ENCODE measurements around the gene THAP6.
"Not testable (repeated sequence)": the region's sequence is repeated elsewhere in the genome, so short reads cannot be mapped to it uniquely, and the experiment has no call there.

THAP6 gene

DNA sequence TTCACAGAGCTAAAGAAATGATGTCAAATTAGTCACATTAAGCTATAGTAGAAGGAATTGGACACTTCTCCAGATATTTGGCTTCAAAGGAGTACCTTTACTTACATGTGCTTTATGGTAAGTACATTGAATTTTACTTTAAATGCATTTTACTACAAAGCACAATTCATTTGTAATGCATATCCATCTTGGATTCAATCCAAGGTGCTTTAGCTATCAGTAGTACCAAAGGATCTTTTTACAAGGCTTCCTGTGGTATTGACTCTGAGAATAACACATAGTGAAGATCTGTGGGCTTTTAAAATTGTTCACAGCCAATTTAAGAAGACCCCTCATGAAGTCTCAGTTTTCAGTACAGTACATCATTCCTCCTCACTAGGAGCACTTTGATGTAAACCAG is 13.2 kb downstream of the THAP6 start:
- DNase-seq, result no peak

DNA sequence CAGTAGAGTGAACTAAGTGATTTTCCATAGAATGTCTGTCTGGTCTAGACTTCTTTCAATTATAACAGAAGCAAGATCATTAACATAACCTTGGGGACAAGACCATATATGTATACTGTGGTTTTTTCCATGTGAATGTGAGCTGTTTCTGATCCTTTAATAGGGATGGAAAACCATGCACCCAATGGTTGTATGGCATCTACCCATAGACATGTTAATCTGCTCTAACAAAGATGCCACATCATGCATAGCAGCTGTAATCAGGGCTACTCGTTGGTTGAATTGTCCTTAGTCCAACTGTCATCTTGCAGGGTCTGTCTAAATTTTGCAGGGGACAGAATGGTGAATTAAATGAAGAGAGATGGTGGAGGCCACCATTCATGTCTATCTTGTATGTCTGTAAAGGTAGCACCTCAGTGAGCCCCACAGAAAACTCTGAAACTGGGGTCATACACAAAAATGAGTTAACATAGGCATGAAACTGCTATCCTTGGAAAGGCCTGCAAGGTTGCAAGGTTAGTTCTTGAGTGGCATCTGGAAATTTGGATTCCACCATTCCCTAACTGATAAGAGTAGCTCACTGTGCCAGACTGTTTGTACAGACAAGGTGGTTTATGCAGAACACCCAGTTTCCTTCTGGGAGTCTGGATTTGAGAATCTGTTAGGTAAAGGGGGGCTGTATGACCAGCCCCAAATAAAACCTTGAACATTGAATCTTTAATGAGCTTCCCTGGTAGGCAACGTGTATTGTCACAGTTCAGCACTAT is 16.5 kb downstream of the THAP6 start:
- no peak for DNase-seq

DNA sequence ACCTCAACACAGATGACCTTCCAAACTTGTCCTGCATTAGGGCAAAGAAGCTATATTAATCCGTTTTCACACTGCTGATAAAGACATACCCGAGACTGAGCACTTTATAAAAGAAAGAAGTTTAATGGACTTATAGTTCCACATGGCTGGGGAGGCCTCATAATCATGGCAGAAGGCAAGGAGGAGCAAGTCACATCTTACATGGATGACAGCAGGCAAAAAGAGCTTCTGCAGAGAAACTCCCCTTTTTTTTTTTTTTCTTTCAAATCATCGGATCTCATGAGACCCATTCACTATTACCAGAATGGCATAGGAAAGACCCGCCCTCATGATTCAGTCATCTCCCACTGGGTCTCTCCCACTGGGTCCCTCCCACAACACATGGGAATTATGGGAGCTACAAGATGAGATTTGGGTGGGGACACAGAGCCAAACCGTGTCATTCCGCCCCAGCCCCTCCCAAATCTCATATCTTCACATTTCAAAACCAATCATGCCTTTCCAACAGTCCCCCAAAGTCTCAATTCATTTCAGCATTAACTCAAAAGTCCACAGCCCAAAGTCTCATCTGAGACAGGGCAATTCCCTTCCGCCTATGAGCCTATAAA is 17.4 kb downstream of the THAP6 start:
- not testable (repeated sequence) for DNase-seq

DNA sequence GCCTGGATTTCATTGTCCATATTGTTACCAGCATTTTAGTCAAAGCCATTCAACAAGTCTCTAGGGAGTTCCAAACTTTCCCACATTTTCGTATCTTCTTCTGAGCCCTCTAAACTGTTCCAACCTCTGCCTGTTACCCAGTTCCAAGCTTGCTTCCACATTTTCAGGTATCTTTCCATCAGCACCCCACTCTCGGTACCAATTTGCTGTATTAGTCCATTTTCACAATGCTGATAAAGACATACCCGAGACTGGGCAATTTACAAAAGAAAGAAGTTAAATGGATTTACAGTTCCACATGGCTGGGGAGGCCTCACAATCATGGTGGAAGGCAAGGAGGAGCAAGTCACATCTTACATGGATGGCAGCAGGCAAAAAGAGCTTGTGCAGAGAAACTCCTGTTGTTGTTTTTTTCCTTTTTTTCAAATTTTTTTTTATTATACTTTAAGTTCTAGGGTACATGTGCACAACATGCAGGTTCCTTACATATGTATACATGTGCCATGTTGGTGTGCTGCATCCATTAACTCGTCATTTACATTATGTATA is 19.1 kb downstream of the THAP6 start:
- DNase-seq, result not testable (repeated sequence)

DNA sequence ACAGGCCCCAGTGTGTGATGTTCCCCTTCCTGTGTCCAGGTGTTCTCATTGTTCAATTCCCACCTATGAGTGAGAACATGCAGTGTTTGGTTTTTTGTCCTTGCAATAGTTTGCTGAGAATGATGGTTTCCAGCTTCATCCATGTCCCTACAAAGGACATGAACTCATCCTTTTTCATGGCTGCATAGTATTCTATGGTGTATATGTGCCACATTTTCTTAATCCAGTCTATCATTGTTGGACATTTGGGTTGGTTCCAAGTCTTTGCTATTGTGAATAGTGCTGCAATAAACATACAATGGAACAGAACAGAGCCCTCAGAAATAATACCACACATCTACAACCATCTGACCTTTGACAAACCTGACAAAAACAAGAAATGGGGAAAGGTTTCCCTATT is 19.7 kb downstream of the THAP6 start:
- not testable (repeated sequence) for DNase-seq

DNA sequence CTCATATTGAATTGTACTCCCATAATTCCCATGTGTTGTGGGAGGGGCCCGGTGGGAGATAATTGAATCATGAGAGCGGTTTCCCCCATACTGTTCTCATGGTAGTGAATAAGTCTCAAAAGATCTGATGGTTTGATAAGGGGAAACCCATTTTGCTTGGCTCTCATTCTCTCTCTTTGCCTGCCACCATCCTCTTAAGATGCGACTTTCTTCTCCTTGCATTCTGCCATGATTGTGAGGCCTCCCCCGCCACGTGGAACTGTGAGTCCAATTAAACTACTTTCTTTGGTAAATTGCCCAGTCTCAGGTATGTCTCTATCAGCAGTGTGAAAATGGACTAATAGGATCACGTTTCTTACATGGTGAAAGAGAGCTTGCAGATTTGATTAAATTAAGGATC is 23.0 kb downstream of the THAP6 start:
- DNase-seq, result not testable (repeated sequence)

DNA sequence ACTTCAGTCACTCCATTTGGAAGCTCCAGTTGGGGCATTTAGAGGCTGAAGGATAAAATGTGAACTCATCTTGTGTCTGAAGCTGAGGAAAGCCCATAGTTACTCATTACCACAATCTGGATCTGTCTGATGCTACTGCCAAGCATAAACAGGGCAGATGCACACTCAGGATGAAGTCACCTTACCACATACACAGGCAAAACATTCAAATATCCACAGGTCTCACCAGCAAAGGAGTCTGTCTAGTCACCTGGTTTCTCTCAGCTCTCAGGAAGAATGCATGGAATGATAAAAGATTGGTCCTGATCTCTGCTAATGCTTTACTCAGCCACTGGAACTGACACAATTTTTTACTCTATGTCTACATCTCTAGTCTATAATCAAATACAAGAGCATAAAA is 28.6 kb downstream of the THAP6 start:
- no peak for DNase-seq

DNA sequence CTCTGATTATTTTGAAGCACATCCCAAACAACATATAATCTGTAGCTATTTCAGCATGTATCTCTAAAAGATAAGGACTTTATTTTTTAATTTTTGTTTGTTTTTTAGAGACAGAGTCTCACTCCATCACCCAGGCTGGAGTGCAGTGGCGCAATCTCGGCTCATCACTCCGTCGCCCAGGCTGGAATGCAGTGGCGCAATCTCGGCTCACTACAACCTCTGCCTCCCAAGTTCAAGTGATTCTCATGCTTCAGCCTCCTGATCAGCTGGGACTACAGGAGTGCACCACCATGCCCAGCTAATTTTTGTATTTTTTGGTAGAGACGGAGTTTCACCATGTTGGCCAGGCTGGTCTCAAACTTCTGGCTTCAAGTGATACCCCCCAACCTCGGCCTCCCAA is 29.9 kb downstream of the THAP6 start:
- DNase-seq, result not testable (repeated sequence)

DNA sequence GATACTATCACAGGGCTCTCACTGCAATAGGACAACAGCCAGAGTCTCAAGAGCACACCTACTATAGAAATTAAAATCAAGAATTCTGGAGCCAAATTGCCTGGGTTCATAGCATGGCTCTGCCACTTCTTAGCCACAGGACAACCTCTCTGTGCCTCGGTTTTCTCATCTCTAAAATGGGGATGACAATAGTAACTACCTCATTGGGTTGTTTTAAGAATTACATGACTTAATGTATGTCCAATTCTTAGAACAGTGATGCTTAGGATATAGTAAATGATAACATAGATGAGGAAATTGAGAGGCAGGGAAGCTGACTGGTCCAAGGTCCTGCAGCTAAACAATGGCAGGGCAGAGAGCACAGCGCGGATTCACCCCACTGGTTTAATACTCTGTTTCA is 30.6 kb downstream of the THAP6 start:
- no peak for DNase-seq

DNA sequence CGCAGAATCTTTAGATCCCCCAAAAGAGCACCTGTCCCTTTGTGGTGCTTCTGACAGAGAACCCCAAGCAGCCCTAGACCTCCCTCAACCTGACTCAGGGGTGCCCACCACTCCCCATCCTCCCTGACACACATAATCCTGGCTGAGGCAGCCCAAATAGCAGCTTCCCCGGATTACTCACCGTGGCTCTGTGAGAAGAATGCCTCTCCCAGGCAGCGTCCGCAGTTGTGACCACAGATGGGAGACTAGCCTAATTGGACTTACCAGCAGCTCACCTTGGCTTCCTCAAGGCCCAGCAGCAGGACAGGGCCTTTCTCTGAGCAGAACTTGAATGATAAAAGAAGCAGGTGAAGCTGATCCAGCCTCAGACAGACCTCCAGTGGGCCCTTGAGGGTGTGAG is 31.3 kb downstream of the THAP6 start:
- DNase-seq, result no peak

DNA sequence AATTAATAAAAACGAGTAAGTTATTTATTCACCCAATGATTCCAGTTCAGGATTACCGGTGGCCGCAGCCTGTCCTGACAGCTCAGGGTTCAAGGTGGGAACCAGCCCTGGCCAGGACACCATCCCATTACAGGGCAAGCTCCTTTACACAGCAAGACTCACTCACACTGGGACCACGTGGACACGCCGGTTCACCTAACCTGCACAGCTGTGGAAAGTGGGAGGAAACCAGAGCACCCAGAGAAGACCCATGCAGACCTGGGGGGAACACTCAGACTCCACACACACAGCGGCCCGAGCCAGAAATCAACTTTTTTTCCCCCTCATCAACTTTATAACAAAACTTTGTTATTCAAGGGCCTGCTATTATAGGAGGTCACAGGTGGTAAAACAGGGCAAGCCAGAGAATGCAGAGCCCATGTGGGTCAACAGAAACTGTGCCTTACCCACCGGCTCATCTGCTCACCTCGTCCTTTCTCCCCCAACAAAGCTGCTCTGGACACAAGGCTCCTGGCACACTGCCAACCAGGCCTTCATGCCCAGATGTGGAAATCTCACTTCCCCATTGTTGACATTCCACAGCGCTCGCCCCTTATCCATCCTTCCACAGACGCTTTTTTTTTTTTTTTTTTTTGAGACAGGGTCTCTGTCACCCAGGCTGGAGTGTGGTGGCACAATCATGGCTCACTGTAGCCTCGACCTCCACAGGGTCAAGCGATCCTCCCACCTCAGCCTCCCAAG is 33.5 kb downstream of the THAP6 start:
- DNase-seq, result no peak

DNA sequence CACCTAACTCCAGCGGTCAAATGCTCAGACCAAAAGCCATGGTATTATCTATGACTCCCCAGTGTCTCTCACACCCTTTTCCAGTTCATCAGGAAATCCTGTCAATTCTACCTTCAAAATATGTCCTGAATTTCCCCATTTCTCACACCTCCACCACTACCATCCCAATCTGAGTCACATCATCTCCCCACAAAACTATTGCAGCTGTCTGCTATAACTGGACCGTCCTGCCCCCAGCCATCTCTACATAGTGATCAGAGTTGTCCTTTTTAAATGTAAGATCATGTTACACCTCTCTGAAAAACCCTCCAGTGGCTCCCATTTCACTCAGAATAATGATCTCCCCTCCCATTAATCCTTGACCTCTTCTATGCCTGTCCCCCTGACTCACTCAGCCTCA is 34.7 kb downstream of the THAP6 start:
- DNase-seq, result no peak

DNA sequence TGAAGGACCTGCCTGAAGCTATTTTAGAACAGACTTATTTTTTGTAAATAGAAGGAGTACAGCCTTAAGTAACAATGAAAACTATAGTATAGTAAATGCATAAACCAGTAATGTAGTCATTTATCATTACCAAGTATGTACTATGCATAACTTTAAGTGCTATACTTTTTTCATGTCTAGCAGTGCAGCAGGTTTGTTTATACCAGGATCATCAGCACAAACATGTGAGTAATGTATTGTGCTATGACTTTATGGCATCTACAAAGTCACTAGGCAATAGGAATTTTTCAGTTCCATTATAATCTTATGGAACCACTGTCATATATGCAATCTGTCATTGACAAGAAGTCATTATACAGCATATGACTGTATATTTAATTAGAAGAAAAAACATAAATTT is 38.2 kb downstream of the THAP6 start:
- no peak for DNase-seq

DNA sequence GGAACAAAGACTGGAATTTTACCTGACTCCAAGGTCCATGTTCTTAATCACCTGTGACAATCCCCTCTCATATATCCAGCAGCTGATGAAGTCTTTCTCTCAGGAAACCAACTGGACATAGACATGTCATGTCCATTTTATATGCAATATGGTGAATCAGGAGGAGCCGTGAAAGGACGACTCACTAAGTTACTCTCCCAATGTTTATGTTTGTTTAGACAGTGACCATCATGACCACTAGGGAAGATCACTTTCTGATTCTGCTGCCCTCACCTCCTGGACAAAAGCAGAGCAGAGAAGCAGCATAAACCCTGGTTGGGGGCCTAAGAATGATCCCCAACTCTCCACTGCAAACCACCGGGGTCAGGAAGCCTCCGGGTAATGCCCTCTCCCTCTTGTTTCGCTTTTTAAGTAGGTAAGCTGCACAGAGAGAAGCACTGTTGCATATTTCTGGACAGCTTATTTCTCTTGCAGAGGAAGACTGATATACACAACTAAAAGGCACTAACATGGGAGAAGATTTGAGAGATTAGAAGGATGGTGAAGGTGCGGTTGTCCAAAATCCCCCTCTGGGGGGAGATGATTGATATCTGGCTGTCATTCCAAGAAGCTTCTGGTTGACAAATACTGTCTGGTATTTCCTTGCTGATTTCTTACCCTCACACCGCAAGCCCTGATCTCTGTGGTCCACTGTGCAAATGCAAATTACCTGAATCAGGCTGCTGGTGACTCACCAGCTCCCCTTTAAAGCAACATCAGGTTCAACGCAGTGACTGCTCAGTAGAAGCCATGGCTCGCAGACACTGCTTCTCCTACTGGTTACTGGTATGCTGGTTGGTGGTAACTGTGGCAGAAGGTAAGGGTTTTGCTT is 41.3 kb downstream of the THAP6 start, which contains the start of gene ODAPH:
ODAPH (plus strand) TSS at position 773 of the 871 bp plus-strand sequence; CDS start at position 790, 17 bp downstream.
- DNase-seq, result no peak

DNA sequence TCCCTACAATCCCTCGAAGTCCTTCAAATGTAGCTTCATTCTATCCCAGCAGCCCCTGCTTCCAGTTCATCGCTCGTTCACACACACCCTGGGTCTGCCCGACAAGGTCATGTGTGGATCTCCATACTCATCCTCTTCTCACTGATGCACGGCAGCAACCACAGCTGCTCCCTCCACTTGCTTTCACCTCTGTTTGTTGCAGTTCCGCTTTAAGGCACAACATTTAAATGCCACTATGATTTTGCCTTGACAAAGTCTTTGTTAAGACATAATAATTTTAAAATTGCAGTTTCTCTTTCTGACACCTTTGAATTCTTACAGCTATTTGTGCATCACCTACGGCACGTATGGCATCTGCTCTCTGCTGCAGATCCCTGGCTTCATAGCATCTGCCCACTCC is 43.4 kb downstream of the THAP6 start:
- DNase-seq, result no peak

DNA sequence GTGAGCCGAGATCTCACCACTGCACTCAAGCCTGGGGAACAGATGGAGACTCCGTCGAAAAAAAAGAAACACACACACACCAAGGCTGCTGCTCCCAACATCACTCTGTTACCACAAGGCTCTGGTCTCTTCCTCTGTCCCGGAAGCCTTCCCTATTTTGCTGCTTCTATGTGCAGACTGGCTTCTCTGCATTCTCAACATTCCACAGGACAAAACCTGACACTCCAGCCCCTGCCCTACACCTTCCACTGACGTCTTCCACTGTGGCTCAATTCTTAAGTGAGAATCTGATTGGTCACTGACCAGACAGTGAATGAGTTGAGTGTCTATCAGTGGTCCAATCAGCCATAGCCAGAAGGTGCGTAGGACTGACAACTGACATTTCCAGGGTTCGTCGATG is 47.5 kb downstream of the THAP6 start:
- no peak for DNase-seq

DNA sequence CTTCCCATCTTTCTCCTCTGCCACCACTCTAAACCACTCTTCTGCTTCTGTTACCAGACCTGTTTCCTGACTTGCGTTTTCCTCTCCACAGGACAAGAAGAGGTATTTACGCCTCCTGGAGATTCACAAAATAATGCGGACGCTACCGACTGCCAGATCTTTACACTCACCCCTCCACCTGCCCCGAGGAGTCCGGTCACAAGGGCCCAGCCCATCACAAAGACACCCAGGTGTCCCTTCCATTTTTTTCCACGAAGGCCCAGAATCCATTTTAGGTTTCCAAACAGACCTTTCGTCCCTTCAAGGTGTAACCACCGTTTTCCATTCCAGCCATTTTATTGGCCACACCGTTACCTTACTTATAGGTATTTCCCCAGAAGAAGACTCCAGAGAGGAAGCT is 49.8 kb downstream of the THAP6 start:
- DNase-seq, result no peak

DNA sequence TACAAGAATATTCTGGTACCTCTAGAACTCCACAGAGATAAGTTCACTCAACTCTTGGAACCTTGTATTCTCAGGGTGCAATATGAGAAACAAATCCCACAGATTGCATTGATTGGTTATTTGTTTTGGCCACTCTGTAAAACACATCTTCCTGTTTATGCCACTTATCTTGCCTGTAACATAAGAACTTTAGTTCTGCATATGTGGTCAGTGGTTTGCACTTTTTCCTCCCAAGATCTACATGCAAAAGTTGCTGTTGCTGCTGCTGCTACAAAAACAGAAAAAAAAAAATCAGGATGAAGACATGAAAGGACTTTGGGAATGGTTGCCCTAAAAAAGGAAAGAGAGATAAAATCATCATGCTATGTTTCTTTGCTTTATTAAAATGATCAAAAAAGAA is 51.2 kb downstream of the THAP6 start:
- DNase-seq, result no peak

DNA sequence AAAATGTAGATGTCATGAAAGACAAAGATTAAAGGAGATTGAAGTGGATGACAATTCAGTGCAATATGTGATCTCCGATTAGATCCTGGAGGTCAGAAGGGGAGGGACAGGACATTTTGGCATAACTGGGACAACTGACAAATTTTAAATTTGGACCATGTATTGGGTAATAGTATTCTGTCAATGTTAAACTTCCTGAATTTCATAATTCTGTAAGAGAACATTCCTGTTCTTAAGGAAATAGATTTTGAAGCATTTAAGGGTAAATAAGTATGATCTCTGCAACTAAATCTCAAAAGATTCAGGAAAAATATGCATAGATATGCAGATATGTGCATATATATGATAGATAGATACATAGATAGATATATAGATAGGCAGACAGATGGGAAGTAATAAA is 52.6 kb downstream of the THAP6 start:
- DNase-seq, result no peak

DNA sequence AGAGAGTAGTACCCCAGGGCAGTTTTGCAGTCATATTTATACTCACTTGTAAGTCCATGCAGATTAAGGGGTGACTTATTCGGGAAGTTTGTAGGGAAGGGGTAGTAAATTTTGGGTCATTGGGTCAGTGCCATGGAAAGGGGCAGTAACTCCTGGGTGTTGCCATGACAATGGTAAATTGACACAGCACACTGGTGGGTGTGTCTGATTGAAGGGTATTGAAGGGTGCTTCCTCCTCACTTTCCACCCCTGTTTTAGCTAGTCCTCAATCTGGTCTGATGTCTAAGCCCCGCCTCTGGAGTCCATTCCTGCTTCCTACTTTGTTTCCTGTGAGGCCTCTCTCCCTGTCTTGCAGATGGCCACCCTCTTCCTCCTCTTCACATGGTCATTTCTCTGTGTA is 53.5 kb downstream of the THAP6 start:
- no peak for DNase-seq

Measured in activated naive CD4-positive, alpha-beta T cell (primary cell).